Mucosa of rectum (tissue), 2 donors: ENCODE results near the gene PTPRD.

Experiments used
- H3K27ac ChIP-seq, 2 donors: one replicate each; pipeline ENCODE4 v1.7.0; 2013; ENCODE audit warnings: inconsistent platforms in 2 of 2, low read depth in 2 of 2, low read length in 2 of 2
- H3K27me3 ChIP-seq, 2 donors: one replicate each; pipeline ENCODE4 v1.7.0; 2013; ENCODE audit warnings: low read length in 2 of 2; ENCODE audit not compliant: control insufficient read depth in 2 of 2, insufficient read depth in 2 of 2
- H3K36me3 ChIP-seq, 2 donors: one replicate each; pipeline ENCODE4 v1.7.0; 2013; ENCODE audit warnings: low read length in 2 of 2; ENCODE audit not compliant: control insufficient read depth in 2 of 2, insufficient read depth in 2 of 2
- H3K4me1 ChIP-seq, 2 donors: one replicate each; pipeline ENCODE4 v1.7.0; 2013; ENCODE audit warnings: low read length in 2 of 2, mild to moderate bottlenecking in 1 of 2; ENCODE audit not compliant: control insufficient read depth in 2 of 2, insufficient read depth in 2 of 2
- H3K4me3 ChIP-seq, 2 donors: one replicate each; pipeline ENCODE4 v1.7.0; 2013; ENCODE audit warnings: low read length in 2 of 2
- H3K9ac ChIP-seq, 2 donors: one replicate each; pipeline ENCODE4 v1.7.0; 2013; ENCODE audit warnings: low read length in 2 of 2, low read depth in 1 of 2, mild to moderate bottlenecking in 1 of 2
- H3K9me3 ChIP-seq, 2 donors: one replicate each; pipeline ENCODE4 v1.7.0; 2013; ENCODE audit warnings: low read length in 2 of 2; ENCODE audit not compliant: control insufficient read depth in 2 of 2
- donor health status: healthy.
- donor health status: Normal muscosa, but diverticular disease.

PTPRD gene

GRCh38 chr9:8278048-8278447 is 2334.8 kb downstream of the PTPRD start:
- no peak overlapping the region for H3K9ac ChIP-seq
- no peak overlapping the region for H3K27ac ChIP-seq
- H3K36me3 ChIP-seq = no peaks in the 10 kb centered on the region
- no peaks in the 10 kb centered on the region for H3K4me1 ChIP-seq
- H3K4me3 ChIP-seq = no peak overlapping the region
- H3K27me3 ChIP-seq = no peaks in the 10 kb centered on the region
- H3K9me3 ChIP-seq = no peaks in the 10 kb centered on the region

- Histone ChIP-seq H3K9me3 (no peaks in the 10 kb centered on the region), H3K36me3 (no peaks in the 10 kb centered on the region), H3K9ac (no peak overlapping the region), H3K27ac (no peak overlapping the region), H3K4me3 (no peak overlapping the region), H3K4me1 (no peaks in the 10 kb centered on the region), H3K27me3 (no peaks in the 10 kb centered on the region)
These were observed 2342.6 kb downstream of the PTPRD start for GRCh38 chr9:8270235-8270634.

- H3K9me3 ChIP-seq = no peaks in the 10 kb centered on the region
- no peaks in the 10 kb centered on the region for H3K36me3 ChIP-seq
- H3K27ac ChIP-seq = no peak overlapping the region
- H3K4me1 ChIP-seq = no peaks in the 10 kb centered on the region
- no peak overlapping the region for H3K4me3 ChIP-seq
- no peak overlapping the region for H3K9ac ChIP-seq
- no peaks in the 10 kb centered on the region for H3K27me3 ChIP-seq
These were observed 2343.9 kb downstream of the PTPRD start for GRCh38 chr9:8268881-8269280.

GRCh38 chr9:8268216-8268878 is 2344.5 kb downstream of the PTPRD start:
- Histone ChIP-seq H3K27ac (no peak overlapping the region), H3K9ac (no peak overlapping the region), H3K4me1 (no peaks in the 10 kb centered on the region), H3K36me3 (no peaks in the 10 kb centered on the region), H3K4me3 (no peak overlapping the region), H3K27me3 (no peaks in the 10 kb centered on the region), H3K9me3 (no peaks in the 10 kb centered on the region)

GRCh38 chr9:8267636-8268035 is 2345.2 kb downstream of the PTPRD start:
- no peak overlapping the region for H3K9ac ChIP-seq
- no peak overlapping the region for H3K27ac ChIP-seq
- no peaks in the 10 kb centered on the region for H3K27me3 ChIP-seq
- no peaks in the 10 kb centered on the region for H3K4me1 ChIP-seq
- H3K9me3 ChIP-seq = no peaks in the 10 kb centered on the region
- no peaks in the 10 kb centered on the region for H3K36me3 ChIP-seq
- no peak overlapping the region for H3K4me3 ChIP-seq

- Histone ChIP-seq H3K9ac (no peak overlapping the region), H3K9me3 (no peaks in the 10 kb centered on the region), H3K4me3 (no peak overlapping the region), H3K36me3 (no peaks in the 10 kb centered on the region), H3K4me1 (no peaks in the 10 kb centered on the region), H3K27ac (no peak overlapping the region), H3K27me3 (no peaks in the 10 kb centered on the region)
These were observed 2345.9 kb downstream of the PTPRD start for GRCh38 chr9:8266861-8267260.

GRCh38 chr9:8265281-8265680 is 2347.5 kb downstream of the PTPRD start:
- no peak overlapping the region for H3K4me3 ChIP-seq
- H3K27me3 ChIP-seq = no peaks in the 10 kb centered on the region
- H3K9ac ChIP-seq = no peak overlapping the region
- H3K9me3 ChIP-seq = no peaks in the 10 kb centered on the region
- H3K27ac ChIP-seq = no peak overlapping the region
- no peaks in the 10 kb centered on the region for H3K36me3 ChIP-seq
- no peaks in the 10 kb centered on the region for H3K4me1 ChIP-seq
